ENCODE measurements around the gene FBN1. TPM values are rescaled to one million over a fixed set of nuclear protein-coding genes. Genes with fewer than 3 reads are reported as not detected.

The FBN1 gene
- polyA plus RNA-seq, 2 of the 4 experiments (the other 2 are of a cell fraction) = 6.3 to 9.4 TPM

- TF ChIP-seq RAD21 (conservative IDR thresholded peaks at IDR 0.05 in 1 of 2, IDR thresholded peaks at IDR 0.05 in 1 of 2) (0 out of 5 replicates have a peak, but pooled peaks of 1 of the 2 experiments have one; percentile 14), FOSL2 (IDR thresholded peaks at IDR 0.05) (no peak), FOSL2 (CRISPR knock-in tag; IDR thresholded peaks at IDR 0.05) (0 out of 2 replicates have a peak, but pooled peaks have one; percentile 7), RARB (CRISPR knock-in tag; IDR thresholded peaks at IDR 0.05) (no peak), ZC3H11A (IDR thresholded peaks at IDR 0.05) (no peak), HES2 (IDR thresholded peaks at IDR 0.05) (no peak), FOXS1 (CRISPR knock-in tag; IDR thresholded peaks at IDR 0.05) (no peak), JUNB (IDR thresholded peaks at IDR 0.05) (peak; percentile 58), EP300 (IDR thresholded peaks at IDR 0.05) (peak in 1 of 2 experiments; percentile 24; a peak in 1 of 5 replicates), ZNF302 (CRISPR knock-in tag; IDR thresholded peaks at IDR 0.05) (no peak), POLR2A (IDR thresholded peaks at IDR 0.05; ENCODE audit: low read length) (no peak)
Observed at GRCh38 chr15:48415036-48415886, 230.2 kb downstream of the FBN1 start (continued).

GRCh38 chr15:48414015-48414414 lies 231.5 kb downstream of the FBN1 start:
- no peaks in the 10 kb centered on the region for H3K9me3 ChIP-seq
- ChIA-PET POLR2A (no interaction called here), CTCF (interaction anchor here (0.7 kb wide), 1 partner anchor 11 kb away, joined by 4 read pairs; no protein-coding TSS in a partner anchor)
- FAIRE-seq (no peak), DNase-seq (ENCODE audit: low read depth in 1 of 2, low spot score in 1 of 2) (no peak), ATAC-seq (no peak)
- H3K27ac ChIP-seq = peak overlapping the region in 1 of 2 experiments; percentile 68; a peak in 3 of 6 replicates
- no peak overlapping the region for H3K4me3 ChIP-seq
- no peak overlapping the region for H3K4me2 ChIP-seq
- 87% methylated on average over 3 of the region's 3 CpGs for WGBS (ENCODE audit: missing lambda C conversion rate)
- peaks cover 20% of the 10 kb centered on the region for H3K4me1 ChIP-seq
- TF ChIP-seq POLR2AphosphoS2 (conservative IDR thresholded peaks at IDR 0.05; ENCODE audit: low read length) = no peak

DNA sequence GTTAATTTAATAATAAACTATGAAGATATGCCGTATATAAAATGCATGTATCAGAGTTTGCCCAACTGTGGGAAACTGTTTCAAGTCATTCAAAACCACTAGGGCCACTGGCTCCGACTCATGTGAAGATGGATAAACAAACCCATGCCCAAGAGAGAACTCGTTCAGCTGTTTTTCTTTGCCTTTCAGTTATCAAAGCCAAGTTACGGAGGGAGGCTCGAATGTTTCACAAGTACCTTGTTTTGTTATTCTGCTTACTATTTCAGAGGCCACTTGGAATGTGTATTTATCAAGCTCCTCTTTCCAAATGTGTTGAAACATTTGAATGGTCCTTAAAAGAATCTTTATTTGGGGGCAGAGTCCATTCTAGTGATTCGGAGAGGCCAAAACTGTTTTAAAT lies 232.2 kb downstream of the FBN1 start:
- ChIA-PET CTCF (interaction anchor here (0.7 to 1.0 kb wide), 3 partner anchors 9 to 55 kb away, joined by 3 to 4 read pairs (median 3); no protein-coding TSS in a partner anchor), POLR2A (no interaction called here)
- FAIRE-seq = no peak
- Histone ChIP-seq H3K9me3 (no peaks in the 10 kb centered on the region), H3K27ac (no peak overlapping the region), H3K4me3 (no peak overlapping the region), H3K4me1 (peaks cover 20% of the 10 kb centered on the region), H3K4me2 (no peak overlapping the region)
- TF ChIP-seq ZFP36 (IDR thresholded peaks at IDR 0.05; ENCODE audit: borderline replicate concordance, partially characterized antibody) = no peak
- TF ChIP-seq ZSCAN20 (CRISPR knock-in tag; IDR thresholded peaks at IDR 0.05) = no peak
- no peak for TF ChIP-seq PBX3 (IDR thresholded peaks at IDR 0.05)
- no peak for TF ChIP-seq ESRRA (IDR thresholded peaks at IDR 0.05; ENCODE audit: borderline replicate concordance, low read length)
- WGBS (ENCODE audit: missing lambda C conversion rate) = 77% methylated on average over 6 of the region's 6 CpGs
- no peak for ATAC-seq
- DNase-seq (ENCODE audit: low read depth in 1 of 2, low spot score in 1 of 2) = no peak

DNA sequence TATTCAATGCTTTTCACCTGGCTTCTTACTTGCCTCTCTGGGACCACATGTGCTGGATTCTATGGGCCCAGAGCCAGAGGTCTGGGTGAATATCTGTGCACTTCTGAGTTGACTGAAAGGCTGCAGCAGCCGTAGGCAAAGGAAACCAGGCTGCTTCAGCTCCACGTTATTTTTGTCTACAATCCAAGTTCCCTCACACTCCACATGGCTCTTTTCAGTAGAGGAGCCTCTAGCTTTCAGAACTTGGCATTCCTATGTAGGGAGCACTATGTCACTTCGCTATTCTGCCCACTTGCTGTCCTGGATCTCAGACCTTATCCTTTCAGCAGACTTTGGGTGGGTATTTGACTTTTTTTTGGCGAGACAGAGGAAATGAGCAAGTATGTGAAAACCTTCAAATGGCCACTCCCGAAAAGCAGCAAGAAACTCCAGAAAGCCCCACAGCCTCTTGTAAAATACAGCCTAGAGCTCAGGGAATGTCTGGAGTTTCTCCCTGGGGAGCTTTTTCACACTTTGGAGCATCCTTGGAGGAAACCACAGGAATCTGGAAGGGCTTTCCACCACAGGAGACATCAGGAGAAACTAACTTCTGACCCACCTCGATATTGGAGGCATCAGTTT lies 233.4 kb downstream of the FBN1 start:
- Histone ChIP-seq H3K9me3 (no peaks in the 10 kb centered on the region), H3K4me3 (no peak overlapping the region), H3K4me2 (no peak overlapping the region), H3K27ac (no peak overlapping the region), H3K4me1 (peaks cover 20% of the 10 kb centered on the region)
- ATAC-seq (no peak), DNase-seq (ENCODE audit: low read depth in 1 of 2, low spot score in 1 of 2) (no peak), FAIRE-seq (no peak)
- CTCF ChIA-PET = interaction anchor here (0.9 kb wide), 1 partner anchor 17 kb away, joined by 3 read pairs; no protein-coding TSS in a partner anchor
- POLR2A ChIA-PET = no interaction called here
- WGBS (ENCODE audit: missing lambda C conversion rate) = 77% methylated on average over 6 of the region's 6 CpGs
- no peak for TF ChIP-seq MYC (IDR thresholded peaks at IDR 0.05; ENCODE audit: borderline replicate concordance, low read length)
- no peak for TF ChIP-seq RCOR1 (IDR thresholded peaks at IDR 0.05; ENCODE audit: low read depth, low read length)
- no peak for TF ChIP-seq FOSB (CRISPR knock-in tag; IDR thresholded peaks at IDR 0.05)
- no peak for TF ChIP-seq SREBF2 (IDR thresholded peaks at IDR 0.05)
- no peak for TF ChIP-seq EHF (CRISPR knock-in tag; IDR thresholded peaks at IDR 0.05)
- TF ChIP-seq NPAS2 (CRISPR knock-in tag; IDR thresholded peaks at IDR 0.05; ENCODE audit: borderline replicate concordance) = no peak
- TF ChIP-seq RNF2 (IDR thresholded peaks at IDR 0.05; ENCODE audit: borderline replicate concordance, low read depth) = no peak
- no peak for TF ChIP-seq E2F6 (IDR thresholded peaks at IDR 0.05; ENCODE audit: borderline replicate concordance, low read depth)
- TF ChIP-seq HOXA7 (CRISPR knock-in tag; IDR thresholded peaks at IDR 0.05) = no peak
- no peak for TF ChIP-seq CHD4 (IDR thresholded peaks at IDR 0.05; ENCODE audit: borderline replicate concordance)
- no peak for TF ChIP-seq KDM5A (IDR thresholded peaks at IDR 0.05)
- no peak for TF ChIP-seq NR3C1 (IDR thresholded peaks at IDR 0.05)
- no peak for TF ChIP-seq CHD2 (IDR thresholded peaks at IDR 0.05; ENCODE audit: low read length, partially characterized antibody)
- TF ChIP-seq, protein P1, sequence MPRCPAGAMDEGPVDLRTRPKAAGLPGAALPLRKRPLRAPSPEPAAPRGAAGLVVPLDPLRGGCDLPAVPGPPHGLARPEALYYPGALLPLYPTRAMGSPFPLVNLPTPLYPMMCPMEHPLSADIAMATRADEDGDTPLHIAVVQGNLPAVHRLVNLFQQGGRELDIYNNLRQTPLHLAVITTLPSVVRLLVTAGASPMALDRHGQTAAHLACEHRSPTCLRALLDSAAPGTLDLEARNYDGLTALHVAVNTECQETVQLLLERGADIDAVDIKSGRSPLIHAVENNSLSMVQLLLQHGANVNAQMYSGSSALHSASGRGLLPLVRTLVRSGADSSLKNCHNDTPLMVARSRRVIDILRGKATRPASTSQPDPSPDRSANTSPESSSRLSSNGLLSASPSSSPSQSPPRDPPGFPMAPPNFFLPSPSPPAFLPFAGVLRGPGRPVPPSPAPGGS (IDR thresholded peaks at IDR 0.05) = no peak
- TF ChIP-seq HDAC2 (IDR thresholded peaks at IDR 0.05) = no peak
